ENCODE data around the gene ASPHD1. TPM values are rescaled to one million over a fixed set of nuclear protein-coding genes. Genes with fewer than 3 reads are reported as not detected.
A peak's percentile ranks its signal among the peaks of the same experiment; 100 is the strongest.

ASPHD1 gene
- total and polyA plus RNA-seq, 8 donors, result 0.42 to 15.6 (median 0.63) TPM

DNA sequence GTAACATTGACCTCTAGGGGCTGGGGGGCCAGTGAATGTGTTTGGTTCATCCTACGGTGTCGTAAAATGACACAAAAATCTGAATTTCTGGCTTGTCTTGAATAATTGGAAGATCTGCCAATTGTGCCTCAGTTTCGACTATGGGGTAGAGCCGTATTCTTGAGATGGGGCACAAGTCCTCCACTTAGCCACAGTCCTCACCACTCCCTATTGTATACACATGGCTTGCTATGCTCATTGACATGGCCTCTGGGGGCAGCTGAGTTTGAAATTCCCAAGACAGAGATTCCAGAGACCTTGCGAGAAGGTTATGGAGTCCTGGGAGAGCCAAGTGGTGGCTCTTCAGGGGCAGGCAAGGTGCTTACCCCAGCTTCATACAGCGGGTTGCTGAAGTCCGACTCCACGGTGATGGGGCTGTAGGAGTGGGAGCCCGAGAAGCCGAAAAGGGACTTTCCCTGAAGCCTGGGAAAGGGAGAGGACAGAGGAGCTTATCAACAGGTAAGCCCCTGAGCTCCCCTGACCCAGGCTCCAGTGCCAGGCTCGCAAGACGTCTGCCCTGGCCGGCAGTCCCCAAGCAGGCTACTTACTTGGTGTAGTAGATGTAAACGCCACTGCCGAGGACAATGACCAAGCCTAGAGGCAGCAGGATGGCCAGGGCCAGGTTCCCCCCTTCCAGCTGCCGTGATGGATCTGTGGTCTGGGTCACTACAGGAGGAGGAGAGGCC is 28.3 kb upstream of the ASPHD1 start:
- no peaks in the 10 kb centered on the region for H3K9me3 ChIP-seq
- DNase-seq (no peak), ATAC-seq (no peak)
- intact Hi-C loops (cut with DNase I), result no loop called here
- H3K27ac ChIP-seq, result no peak overlapping the region
- TF ChIP-seq, protein P1, sequence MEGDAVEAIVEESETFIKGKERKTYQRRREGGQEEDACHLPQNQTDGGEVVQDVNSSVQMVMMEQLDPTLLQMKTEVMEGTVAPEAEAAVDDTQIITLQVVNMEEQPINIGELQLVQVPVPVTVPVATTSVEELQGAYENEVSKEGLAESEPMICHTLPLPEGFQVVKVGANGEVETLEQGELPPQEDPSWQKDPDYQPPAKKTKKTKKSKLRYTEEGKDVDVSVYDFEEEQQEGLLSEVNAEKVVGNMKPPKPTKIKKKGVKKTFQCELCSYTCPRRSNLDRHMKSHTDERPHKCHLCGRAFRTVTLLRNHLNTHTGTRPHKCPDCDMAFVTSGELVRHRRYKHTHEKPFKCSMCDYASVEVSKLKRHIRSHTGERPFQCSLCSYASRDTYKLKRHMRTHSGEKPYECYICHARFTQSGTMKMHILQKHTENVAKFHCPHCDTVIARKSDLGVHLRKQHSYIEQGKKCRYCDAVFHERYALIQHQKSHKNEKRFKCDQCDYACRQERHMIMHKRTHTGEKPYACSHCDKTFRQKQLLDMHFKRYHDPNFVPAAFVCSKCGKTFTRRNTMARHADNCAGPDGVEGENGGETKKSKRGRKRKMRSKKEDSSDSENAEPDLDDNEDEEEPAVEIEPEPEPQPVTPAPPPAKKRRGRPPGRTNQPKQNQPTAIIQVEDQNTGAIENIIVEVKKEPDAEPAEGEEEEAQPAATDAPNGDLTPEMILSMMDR (IDR thresholded peaks at IDR 0.05), result no peak
- peaks cover 5 to 22% of the 10 kb centered on the region in 2 donors for H3K27me3 ChIP-seq
- H3K36me3 ChIP-seq, result no peaks in the 10 kb centered on the region
- peaks cover 0 to 9% of the 10 kb centered on the region in 2 donors for H3K4me1 ChIP-seq
- H3K4me3 ChIP-seq, result no peak overlapping the region

DNA sequence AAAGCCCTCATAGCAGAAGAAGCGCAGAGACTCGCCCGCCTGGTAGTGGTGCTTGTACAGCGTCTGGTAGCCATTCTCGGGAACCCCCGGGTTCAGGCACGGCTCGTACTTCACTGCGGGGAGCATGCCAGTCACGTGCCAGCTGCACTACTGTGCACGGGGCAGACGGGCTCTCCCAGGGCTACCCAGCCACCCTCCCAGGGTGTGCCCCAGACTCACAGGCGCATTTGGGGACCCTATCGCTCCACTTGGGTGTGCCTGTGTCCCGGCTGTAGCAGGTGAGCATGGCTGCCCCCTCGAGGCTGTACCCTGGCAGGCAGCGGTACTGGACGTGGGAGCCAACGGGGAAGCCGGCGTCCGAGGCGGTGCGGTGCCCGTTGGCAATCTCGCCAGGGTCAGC is 27.0 kb upstream of the ASPHD1 start:
- H3K36me3 ChIP-seq, result no peaks in the 10 kb centered on the region
- H3K9me3 ChIP-seq, result no peaks in the 10 kb centered on the region
- peaks cover 3 to 11% of the 10 kb centered on the region in 2 donors for H3K4me1 ChIP-seq
- no peak overlapping the region for H3K27ac ChIP-seq
- TF ChIP-seq, protein P1 (IDR thresholded peaks at IDR 0.05), result no peak
- peaks cover 11 to 35% of the 10 kb centered on the region in 2 donors for H3K27me3 ChIP-seq
- ATAC-seq (no peak), DNase-seq (no peak)
- intact Hi-C loops (cut with DNase I), result no loop called here
- no peak overlapping the region for H3K4me3 ChIP-seq

DNA sequence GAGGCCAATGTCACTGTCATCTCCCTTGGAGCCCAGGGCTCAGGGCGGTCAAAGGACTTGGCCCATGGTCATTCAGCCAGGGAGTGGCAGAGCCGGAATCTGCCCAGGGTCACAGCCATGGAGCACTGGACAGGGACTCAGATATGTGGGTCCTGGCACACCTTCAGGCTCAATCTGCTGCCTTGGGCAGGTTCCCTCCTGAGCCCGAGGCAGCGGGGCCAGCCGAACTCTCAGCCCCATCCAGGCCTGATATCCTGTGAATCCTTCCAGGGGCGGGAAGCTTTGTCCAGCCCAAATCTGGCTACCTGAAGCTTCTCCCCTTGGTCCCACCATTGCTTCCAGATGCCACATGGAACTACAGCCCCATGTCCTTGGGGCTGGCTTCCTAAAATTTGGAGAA is 25.1 kb upstream of the ASPHD1 start:
- no peaks in the 10 kb centered on the region for H3K9me3 ChIP-seq
- no peak overlapping the region for H3K27ac ChIP-seq
- no peak for DNase-seq
- intact Hi-C loops (cut with DNase I), result no loop called here
- H3K36me3 ChIP-seq, result no peaks in the 10 kb centered on the region
- H3K27me3 ChIP-seq, result peaks cover 11 to 54% of the 10 kb centered on the region in 2 donors
- peaks cover 3 to 11% of the 10 kb centered on the region in 2 donors for H3K4me1 ChIP-seq
- no peak overlapping the region for H3K4me3 ChIP-seq
- TF ChIP-seq, protein P1 (IDR thresholded peaks at IDR 0.05), result no peak
- no peak for ATAC-seq

DNA sequence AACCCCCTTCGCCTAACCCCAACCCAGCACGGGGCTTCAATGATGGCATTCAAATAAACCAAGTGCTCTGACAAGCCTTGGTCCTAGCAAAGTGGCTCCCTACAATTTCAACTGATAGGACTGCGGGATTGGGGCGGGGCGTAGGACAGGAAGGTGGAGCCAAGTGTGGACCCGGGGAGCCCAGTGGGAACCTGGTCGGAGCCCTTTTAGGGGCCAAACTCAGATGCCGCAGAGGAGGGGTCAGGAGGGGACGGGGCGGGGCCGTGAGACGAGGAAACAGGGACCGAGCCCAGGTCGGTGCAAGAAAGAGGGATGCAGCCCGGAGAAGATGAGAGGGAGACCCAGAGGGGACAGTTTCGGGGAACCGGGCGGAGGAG is 24.1 kb upstream of the ASPHD1 start:
- Histone ChIP-seq H3K4me1 (peaks cover 3 to 11% of the 10 kb centered on the region in 2 donors), H3K9me3 (no peaks in the 10 kb centered on the region), H3K27ac (no peak overlapping the region), H3K4me3 (peak overlapping the region; percentile 8 to 35), H3K36me3 (no peaks in the 10 kb centered on the region), H3K27me3 (peaks cover 11 to 62% of the 10 kb centered on the region in 2 donors)
- ATAC-seq (peak; percentile 20), DNase-seq (no peak)
- TF ChIP-seq, protein P1 (IDR thresholded peaks at IDR 0.05), result no peak
- intact Hi-C loops (cut with DNase I), result no loop called here

DNA sequence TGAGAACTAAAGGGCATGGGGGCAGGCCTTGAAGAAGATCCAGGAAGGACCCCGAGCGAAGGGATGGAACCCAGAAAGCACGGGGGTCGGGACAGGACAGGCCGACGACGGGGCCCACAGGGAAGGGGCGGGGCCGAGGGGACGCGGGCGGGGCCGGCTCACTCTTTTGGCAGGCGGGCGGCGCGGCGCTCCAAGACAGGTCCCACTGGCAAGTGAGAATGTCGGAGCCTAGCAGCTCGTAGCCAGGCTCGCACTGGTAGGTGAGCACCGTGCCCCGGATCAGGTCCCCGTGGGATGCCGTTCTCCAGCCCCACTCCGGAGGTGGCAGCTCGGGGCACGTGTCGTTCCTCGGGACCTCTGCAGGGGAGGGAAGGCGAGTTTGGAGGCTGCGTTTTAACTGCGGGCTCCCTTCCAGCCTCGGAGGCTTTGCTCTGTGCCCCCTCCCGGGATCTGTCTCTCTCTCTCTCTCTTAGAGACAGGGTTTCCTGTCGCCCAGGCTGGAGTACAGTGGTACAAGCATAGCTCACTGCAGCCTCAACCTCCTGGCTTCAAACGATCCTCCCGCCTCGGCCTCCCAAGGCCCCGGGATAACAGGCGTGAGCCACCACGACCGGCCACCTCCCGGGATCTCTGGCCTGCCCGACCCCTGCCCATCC is 23.6 kb upstream of the ASPHD1 start:
- intact Hi-C loops (cut with DNase I), result no loop called here
- peak overlapping the region; percentile 8 to 35 for H3K4me3 ChIP-seq
- no peak for DNase-seq
- ATAC-seq, result peak; percentile 68
- H3K27me3 ChIP-seq, result peaks cover 11 to 62% of the 10 kb centered on the region in 2 donors
- TF ChIP-seq, protein P1 (IDR thresholded peaks at IDR 0.05), result no peak
- H3K36me3 ChIP-seq, result no peaks in the 10 kb centered on the region
- H3K9me3 ChIP-seq, result no peaks in the 10 kb centered on the region
- H3K27ac ChIP-seq, result no peak overlapping the region
- peaks cover 3 to 11% of the 10 kb centered on the region in 2 donors for H3K4me1 ChIP-seq

All from left lung (tissue), 10 donors.